AG10803 (cell line): ENCODE measurements around the gene UBE2G2.

Source experiments
- DNase-seq: peaks from one replicate; pipeline ENCODE4 v3.0.0; 2010; ENCODE audit warnings: low read depth
- H3K4me3 ChIP-seq: 2 replicates; pipeline ENCODE4 v1.5.1; 2011; ENCODE audit warnings: mild to moderate bottlenecking, low read length, control low read depth
- CTCF ChIP-seq: conservative IDR thresholded peaks from 2 replicates; pipeline ENCODE4 v1.5.1; 2011; ENCODE audit warnings: mild to moderate bottlenecking, low read length, control low read depth, inconsistent platforms

The UBE2G2 gene

GRCh38 chr21:44802396-44803153, 955 bp upstream of the UBE2G2 start:
- TF ChIP-seq CTCF: no peak
- DNase-seq: no peak
- peak overlapping the region; percentile 90 for H3K4me3 ChIP-seq

- peak overlapping the region; percentile 90 for H3K4me3 ChIP-seq
- TF ChIP-seq CTCF: peak; percentile 43
- DNase-seq: peak; percentile 32
These were observed 601 bp downstream of the UBE2G2 start for GRCh38 chr21:44800971-44801467.

GRCh38 chr21:44800103-44800502, 1.5 kb downstream of the UBE2G2 start:
- H3K4me3 ChIP-seq: peak overlapping the region; percentile 90
- TF ChIP-seq CTCF: peak; percentile 63
- peak; percentile 55 for DNase-seq

- TF ChIP-seq CTCF: no peak
- no peak overlapping the region for H3K4me3 ChIP-seq
- DNase-seq: no peak
These were observed 2.0 kb downstream of the UBE2G2 start for GRCh38 chr21:44799646-44800045.

DNA sequence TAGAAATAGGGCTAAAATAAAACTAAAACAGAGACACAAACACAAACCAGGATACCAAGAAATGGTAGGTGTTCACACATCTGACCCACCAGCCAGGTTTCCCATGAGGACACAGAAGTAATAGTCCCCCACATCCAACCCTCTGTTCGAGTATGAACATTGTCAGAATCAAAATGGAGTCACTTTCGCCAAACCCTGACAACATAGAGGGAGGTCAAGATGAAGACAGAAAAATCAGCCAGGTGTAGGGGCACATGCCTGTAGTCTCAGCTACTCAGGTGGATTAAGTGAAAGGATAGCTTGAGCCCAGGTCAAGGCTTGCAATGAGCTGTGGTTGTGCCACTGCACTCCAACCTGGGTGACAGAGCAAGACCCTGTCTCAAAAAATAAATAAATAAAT, 3.8 kb downstream of the UBE2G2 start:
- H3K4me3 ChIP-seq: no peak overlapping the region
- no peak for TF ChIP-seq CTCF
- DNase-seq: no peak

DNA sequence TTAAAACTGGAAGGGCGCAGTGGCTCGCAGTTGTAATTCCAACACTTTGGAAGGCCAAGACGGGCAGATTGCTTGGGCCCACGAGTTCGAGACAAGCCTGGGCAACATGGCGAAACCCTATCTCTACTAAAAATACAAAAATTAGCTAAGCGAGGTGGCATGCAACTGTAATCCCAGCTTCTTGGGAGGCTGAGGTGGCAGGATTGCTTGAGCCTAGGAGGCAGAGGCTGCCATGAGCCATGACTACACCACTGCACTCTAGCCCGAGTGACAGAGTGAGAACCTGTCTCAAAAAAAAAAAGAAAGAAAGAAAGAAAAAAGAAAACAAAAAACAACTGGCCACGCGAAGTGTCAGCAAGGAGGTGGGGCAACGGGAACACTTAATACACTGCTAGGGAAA, 6.3 kb downstream of the UBE2G2 start:
- TF ChIP-seq CTCF: no peak

More for the DNA sequence above, 6.3 kb downstream of the UBE2G2 start:
- DNase-seq: no peak
- no peak overlapping the region for H3K4me3 ChIP-seq
